Activated CD4-positive, alpha-beta T cell treated with anti-CD3 and anti-CD28 coated beads, Interleukin-2, amount 50 U/mL, for 48 hours (primary cell): ENCODE results near the gene STAMBPL1.
A peak's percentile ranks its signal among the peaks of the same experiment; 100 is the strongest.
"Not testable (repeated sequence)": the region's sequence is repeated elsewhere in the genome, so short reads cannot be mapped to it uniquely, and the experiment has no call there.

Source experiments
- DNase-seq, 2 experiments: peaks; one replicate each; pipeline ENCODE4 v3.0.0-alpha.2; 2020

Gene STAMBPL1

GRCh38 chr10:88923520-88923919, 43.5 kb downstream of the STAMBPL1 start:
- no peak for DNase-seq

DNA sequence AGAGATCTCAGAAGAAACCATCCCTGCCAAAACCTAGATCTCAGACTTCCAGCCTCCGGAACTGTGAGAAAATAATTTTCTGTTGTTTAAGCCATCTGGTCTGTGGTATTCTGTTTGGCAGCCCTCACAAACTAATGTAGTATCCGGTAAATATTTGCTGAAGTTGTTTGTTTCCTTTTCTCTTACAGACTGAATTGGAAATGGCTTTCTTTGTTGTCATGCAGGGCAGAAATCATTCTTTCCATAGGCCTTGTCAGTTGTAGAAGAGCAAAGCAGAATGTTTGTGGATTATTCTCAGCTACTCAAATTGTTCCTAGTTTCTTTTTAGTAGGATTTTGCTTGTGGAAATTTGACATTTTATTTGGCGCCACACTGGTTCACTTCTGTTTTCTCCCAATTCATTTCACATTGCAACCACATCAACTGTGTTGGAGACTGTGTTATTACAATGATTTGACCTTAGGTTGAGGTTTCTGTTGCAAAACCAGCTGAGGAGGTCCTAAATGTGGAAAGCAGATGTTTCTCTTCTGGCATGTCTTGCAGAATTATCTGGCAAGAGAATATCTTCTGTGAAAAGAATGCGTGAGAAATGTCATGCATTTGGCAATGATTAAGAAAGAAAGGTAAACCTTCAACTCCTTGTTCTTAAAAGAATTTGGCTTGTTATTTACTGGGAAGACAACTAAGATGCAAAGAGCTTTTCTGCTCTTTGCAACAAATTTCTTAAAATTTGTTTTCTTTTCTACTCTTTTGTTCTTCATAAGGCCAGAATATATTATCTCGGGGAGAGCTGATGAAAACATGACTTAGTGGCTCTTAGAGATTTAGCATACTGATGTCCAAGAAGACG, 46.7 kb downstream of the STAMBPL1 start:
- DNase-seq, result no peak

DNA sequence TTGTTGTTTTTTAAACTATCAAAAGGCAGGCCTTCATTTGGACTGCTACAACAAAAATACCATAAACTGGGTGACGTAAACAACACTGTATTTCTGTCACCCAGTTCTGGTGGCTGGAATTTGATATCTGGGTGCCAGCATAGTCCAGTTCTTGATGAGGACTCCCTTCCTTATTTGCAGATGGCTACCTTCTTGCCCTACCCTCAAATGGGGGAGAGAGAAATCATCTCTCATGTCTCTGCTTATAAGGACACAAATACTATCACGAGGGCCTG, 47.3 kb downstream of the STAMBPL1 start:
- no peak for DNase-seq

- no peak for DNase-seq
Observed at GRCh38 chr10:88928254-88928653, 48.2 kb downstream of the STAMBPL1 start.

DNA sequence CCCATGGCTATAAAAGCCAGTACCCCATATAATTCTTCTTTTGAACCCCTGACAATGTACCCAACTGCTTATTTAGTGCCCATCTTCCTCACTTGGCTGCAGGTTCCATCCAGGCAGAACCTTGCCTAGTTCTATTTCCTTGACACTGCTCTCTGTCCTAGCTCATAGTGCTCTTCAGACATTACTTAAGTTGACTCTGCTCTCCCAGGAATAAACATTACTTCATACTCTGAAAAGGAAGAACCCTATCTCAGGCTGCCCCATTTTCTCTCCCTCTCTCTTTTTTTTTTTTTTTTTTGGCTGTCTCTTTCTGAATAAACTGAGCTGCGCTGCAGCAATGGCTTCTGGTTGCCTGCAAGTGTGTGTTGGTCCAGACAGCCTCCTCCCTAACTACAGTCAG, 51.5 kb downstream of the STAMBPL1 start:
- no peak for DNase-seq

DNA sequence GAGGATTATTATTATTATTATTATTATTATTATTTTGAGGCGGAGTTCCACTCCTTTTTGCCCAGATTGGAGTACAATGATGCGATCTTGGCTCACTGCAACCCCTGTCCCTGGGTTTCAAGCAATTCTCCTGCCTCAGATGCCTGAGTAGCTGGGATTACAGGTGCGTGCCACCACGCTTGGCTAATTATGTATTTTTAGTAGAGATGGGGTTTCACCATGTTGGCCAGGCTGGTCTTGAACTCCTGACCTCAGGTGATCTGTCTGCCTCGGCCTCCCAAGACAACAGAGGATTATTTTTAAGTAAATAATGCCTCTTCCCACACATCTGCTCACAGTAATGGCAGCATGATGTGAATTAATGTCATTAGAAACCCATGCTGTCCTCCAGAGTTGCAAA, 52.0 kb downstream of the STAMBPL1 start:
- not testable (repeated sequence) for DNase-seq

- peak; percentile 15 to 32 for DNase-seq
Observed at GRCh38 chr10:88932539-88933256, 52.7 kb downstream of the STAMBPL1 start.

DNA sequence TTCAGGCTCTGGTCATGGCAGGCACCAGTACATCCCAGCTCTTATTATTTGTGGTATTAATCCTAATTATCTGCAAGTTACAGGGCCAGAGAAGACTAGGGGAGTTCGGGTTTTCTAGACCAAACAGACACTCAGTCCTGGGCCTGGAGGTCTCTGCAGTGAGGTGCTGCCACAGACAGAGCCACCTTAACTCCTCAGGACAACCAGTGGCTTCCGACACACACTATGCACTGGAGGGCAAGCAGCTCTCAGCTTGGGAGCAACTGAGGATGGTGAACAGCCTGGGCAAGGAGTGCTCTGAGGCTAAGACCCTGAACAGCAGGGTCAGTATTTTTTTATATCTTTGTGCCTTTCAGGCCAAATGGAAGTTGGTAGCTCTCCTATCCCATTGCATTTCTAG, 53.5 kb downstream of the STAMBPL1 start:
- no peak for DNase-seq

- peak; percentile 72 to 80 for DNase-seq
Observed at GRCh38 chr10:88934900-88935672, 55.0 kb downstream of the STAMBPL1 start.

GRCh38 chr10:88936656-88937055, 56.6 kb downstream of the STAMBPL1 start:
- DNase-seq, result no peak

DNA sequence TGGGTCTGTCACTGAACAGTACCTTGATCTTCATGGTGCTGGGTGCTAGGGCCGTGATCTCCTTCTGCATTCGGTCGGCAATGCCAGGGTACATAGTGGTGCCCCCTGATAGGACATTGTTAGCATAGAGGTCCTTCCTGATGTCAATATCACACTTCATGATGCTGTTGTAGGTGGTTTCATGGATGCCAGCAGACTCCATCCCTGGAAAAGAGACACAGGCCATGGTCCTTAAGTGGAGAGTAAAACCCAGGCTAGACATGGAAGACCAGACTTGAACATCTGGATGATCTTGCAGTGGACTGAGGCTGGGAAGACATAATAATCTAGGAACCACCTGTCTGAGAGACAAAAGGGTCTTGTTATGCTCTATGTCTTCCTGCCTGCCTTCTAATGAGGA, 58.0 kb downstream of the STAMBPL1 start:
- no peak for DNase-seq

GRCh38 chr10:88938938-88939337, 58.9 kb downstream of the STAMBPL1 start:
- DNase-seq, result no peak

DNA sequence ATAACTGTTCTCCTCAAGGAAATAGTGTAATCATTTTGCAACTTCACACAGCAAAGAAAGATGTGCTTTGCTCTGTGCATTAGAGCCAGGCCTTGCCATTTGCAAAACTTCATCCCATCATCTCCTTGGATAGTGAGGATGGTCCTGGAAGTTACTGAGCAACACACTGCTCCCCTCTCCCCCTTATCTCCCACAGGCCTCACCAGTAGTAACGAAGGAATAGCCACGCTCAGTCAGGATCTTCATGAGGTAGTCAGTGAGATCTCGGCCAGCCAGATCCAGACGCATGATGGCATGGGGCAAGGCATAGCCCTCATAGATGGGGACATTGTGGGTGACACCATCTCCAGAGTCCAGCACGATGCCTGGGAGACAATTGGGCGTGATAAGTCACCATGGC, 61.0 kb downstream of the STAMBPL1 start:
- DNase-seq, result no peak

- no peak for DNase-seq
Observed at GRCh38 chr10:88943778-88944177, 63.7 kb downstream of the STAMBPL1 start.

GRCh38 chr10:88944813-88945212, 64.8 kb downstream of the STAMBPL1 start:
- no peak for DNase-seq

DNA sequence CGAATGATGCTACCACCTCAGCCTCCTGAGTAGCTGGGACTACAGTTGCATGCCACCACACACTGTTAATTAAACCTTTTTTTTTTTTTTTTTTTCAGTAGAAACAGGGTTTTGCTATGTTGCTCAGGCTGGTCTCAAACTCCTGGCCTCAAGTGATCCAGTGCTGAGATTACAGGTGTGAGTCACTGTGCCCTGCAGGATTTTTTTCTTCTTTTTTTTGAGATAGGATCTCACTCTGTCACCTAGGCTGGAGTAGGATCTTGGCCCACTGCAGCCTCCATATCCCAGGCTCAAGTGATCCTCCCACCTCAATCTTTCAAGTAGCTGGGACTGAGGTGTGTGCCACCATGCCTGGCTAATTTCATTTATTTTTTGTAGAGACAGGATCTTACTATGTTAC, 66.2 kb downstream of the STAMBPL1 start:
- no peak for DNase-seq

GRCh38 chr10:88946965-88947590, 67.0 kb downstream of the STAMBPL1 start:
- DNase-seq, result no peak

GRCh38 chr10:88949051-88949450, 69.0 kb downstream of the STAMBPL1 start:
- no peak for DNase-seq

DNA sequence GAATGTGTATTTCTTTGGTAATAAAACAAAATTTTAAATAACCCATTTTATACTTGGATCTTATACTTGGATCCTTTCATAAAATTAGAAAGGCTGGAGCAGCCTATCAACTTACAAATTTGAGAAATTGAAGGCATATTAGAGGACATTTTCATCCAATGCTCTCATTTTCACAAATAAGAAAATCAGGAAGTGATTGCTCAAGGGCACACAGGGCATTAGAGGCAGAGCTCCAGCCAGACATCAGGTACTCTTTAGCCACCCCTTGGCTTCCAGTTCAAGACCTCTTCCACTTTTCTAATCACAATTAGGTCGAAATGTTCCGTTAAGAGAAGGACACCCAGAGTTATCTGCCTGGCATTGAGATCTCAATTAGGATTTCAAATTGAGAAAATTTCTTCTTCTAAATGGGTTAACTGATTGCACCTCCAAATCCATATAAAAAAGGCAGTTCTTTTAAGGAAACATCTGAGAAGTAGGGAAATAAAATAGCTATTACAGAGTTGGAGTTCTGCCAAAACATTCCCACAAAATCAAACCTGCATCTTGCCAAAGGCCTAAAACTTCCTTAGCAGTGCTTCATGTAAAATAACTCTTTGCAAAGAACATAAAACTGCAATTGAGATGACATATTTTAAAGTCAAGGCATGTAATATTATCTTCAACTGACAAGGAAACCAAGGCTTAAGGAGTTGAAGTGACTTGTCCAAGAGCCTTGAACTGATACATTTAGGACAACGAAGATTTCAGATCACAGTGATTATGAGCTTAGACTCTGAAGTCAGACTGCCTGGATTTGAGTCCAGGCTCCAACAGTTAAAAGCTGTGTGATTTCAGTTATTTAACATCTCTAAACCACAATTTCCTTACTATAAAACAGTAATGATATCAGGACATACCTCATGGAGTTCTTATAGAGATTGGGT, 70.1 kb downstream of the STAMBPL1 start:
- DNase-seq, result no peak

- DNase-seq, result no peak
Observed at GRCh38 chr10:88952647-88953111, 72.6 kb downstream of the STAMBPL1 start, which contains the start of gene ACTA2. TSS of gene ACTA2 (minus strand) at chr10:88952773. CDS start at chr10:88948930, 3,843 bp downstream.

DNA sequence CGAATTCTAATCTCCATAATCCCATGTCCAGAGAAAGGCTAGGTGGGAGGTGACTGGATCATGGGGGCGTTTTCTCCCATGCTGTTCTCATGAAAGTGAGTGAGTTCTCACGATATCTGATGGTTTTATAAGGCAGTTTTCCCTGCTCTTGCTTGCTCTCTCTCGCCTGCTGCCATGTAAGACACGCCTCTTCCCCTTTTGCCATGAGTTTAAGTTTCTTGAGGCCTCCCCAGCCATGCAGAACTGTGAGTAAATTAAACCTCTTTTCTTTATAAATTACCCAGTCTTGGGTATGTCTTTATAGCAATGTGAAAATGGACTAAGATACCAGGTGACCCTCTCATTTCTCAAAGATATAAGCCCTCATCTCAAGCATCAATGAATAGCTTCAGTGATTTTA, 73.6 kb downstream of the STAMBPL1 start:
- no peak for DNase-seq
